Vagina (tissue), 2 donors: ENCODE measurements around the gene CMIP.

Source experiments
- POLR2A ChIP-seq, 2 donors: fragments of 450-650 bp; IDR thresholded peaks; one replicate each; pipeline ENCODE4 v1.6.1; 2017; ENCODE audit warnings: antibody characterized with exemption in 2 of 2, mild to moderate bottlenecking in 2 of 2, moderate library complexity in 2 of 2
- POLR2AphosphoS5 ChIP-seq, 2 donors: sonication (generic); formaldehyde crosslinking; IDR thresholded peaks; one replicate each; pipeline ENCODE4 v1.9.0; 2017; ENCODE audit warnings: antibody characterized with exemption in 2 of 2, mild to moderate bottlenecking in 2 of 2, low read depth in 1 of 2; ENCODE audit not compliant: insufficient read depth in 1 of 2
- TF ChIP-seq, protein P1 (sequence below), 3 experiments: fragments of 450-650 bp in 2 of 3; fragments of 200-600 bp in 1 of 3; sonication (generic) in 1 of 3; IDR thresholded peaks; one replicate each; pipeline ENCODE4 v1.5.1; 2017 to 2019; ENCODE audit warnings: antibody characterized with exemption in 3 of 3, mild to moderate bottlenecking in 2 of 3, moderate library complexity in 2 of 3

DNA sequence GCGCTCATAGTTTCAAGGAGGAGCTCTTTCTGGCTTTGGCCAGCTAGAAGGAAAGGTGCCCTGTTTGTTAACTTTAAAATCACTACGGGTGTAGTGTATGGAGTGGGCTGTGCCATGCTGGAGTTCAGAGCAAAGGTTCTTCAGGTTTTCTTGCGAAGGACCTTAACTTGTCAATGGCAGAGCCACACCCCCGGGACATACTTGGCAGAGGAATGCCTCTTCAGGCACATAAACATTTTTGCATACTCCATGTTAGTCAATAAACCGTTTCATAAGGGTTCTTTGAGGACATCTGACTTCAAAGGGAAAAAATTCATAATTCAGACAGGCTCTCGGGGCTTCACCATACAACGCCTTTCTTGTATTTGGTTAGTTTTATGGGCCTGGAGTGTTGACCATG, 221.5 kb downstream of the CMIP start:
- TF ChIP-seq POLR2AphosphoS5 (IDR thresholded peaks at IDR 0.05; ENCODE audit: insufficient read depth in 1 of 2, low read depth in 1 of 2), result no peak
- TF ChIP-seq, protein P1, sequence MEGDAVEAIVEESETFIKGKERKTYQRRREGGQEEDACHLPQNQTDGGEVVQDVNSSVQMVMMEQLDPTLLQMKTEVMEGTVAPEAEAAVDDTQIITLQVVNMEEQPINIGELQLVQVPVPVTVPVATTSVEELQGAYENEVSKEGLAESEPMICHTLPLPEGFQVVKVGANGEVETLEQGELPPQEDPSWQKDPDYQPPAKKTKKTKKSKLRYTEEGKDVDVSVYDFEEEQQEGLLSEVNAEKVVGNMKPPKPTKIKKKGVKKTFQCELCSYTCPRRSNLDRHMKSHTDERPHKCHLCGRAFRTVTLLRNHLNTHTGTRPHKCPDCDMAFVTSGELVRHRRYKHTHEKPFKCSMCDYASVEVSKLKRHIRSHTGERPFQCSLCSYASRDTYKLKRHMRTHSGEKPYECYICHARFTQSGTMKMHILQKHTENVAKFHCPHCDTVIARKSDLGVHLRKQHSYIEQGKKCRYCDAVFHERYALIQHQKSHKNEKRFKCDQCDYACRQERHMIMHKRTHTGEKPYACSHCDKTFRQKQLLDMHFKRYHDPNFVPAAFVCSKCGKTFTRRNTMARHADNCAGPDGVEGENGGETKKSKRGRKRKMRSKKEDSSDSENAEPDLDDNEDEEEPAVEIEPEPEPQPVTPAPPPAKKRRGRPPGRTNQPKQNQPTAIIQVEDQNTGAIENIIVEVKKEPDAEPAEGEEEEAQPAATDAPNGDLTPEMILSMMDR (IDR thresholded peaks at IDR 0.05), result no peak
- no peak for TF ChIP-seq POLR2A (IDR thresholded peaks at IDR 0.05)
